GM12878 (cell line): ENCODE measurements around the gene CNTNAP2. TPM values are rescaled to one million over a fixed set of nuclear protein-coding genes. Genes with fewer than 3 reads are reported as not detected.

ENCODE experiments used
- ATAC-seq: fragments of 200-7000 bp; cut with Tn5 transposase; 3 replicates; pipeline ENCODE4 v1.9.1; 2020; ENCODE audit warnings: mild to moderate bottlenecking, moderate library complexity
- BruUV-seq: library from RNA; stranded (reverse); fragments of 400-500 nt; replicated peaks from 2 replicates; lab custom pipeline; 2021; lab: Mats Ljungman, UMichigan
- CTCF ChIA-PET: fragments of 300-600 bp; sonication (Branson Sonifier 250); formaldehyde crosslinking; extraction: SDS; loops from one replicate; lab custom pipeline; 2021; ENCODE audit warnings: inconsistent platforms; lab: Yijun Ruan, JAX
- POLR2A ChIA-PET: fragments of 350-600 bp; formaldehyde crosslinking; extraction: SDS; loops from one replicate; lab custom pipeline; 2021; ENCODE audit warnings: inconsistent platforms; lab: Charles Lee
- RAD21 ChIA-PET: fragments of 300-600 bp; sonication (Branson Sonifier 250); formaldehyde crosslinking; loops from one replicate; lab custom pipeline; 2023; ENCODE audit warnings: antibody characterized with exemption; ENCODE audit not compliant: unreplicated experiment; lab: Charles Lee
- SMC1A ChIA-PET: fragments of 300-600 bp; sonication (Branson Sonifier 250); formaldehyde crosslinking; loops from one replicate; lab custom pipeline; 2023; ENCODE audit not compliant: unreplicated experiment, uncharacterized antibody; lab: Charles Lee
- DNase-seq: peaks from one replicate; pipeline ENCODE4 v3.0.0-alpha.2; 2011; ENCODE audit warnings: low read depth, low spot score
- FAIRE-seq: peaks from 3 replicates; lab custom pipeline; 2011; peaks lifted over from hg19 to GRCh38; lab: Jason Lieb, UNC
- H2AFZ ChIP-seq: 2 replicates; pipeline ENCODE4 v1.6.0; 2011; ENCODE audit warnings: low read depth, low read length, control low read depth; ENCODE audit not compliant: control insufficient read depth
- H3K27ac ChIP-seq: 2 replicates; pipeline ENCODE4 v1.5.1; 2011; ENCODE audit warnings: control low read depth; ENCODE audit not compliant: control insufficient read depth, insufficient read depth
- H3K27me3 ChIP-seq, 2 experiments: replicated peaks in 1 of 2; 2 replicates each; pipeline versions ENCODE4 v1.6.0 to v1.6.1; 2011; ENCODE audit warnings: low read length in 1 of 2; ENCODE audit not compliant: control insufficient read depth in 2 of 2, insufficient read depth in 2 of 2
- H3K36me3 ChIP-seq, 2 experiments: 2 replicates each; pipeline ENCODE4 v1.5.1; 2011; ENCODE audit warnings: low read length in 1 of 2; ENCODE audit not compliant: control insufficient read depth in 2 of 2, insufficient read depth in 2 of 2
- H3K4me1 ChIP-seq: 2 replicates; pipeline ENCODE4 v1.6.1; 2011; ENCODE audit warnings: mild to moderate bottlenecking, low read length, moderate library complexity, mixed read lengths; ENCODE audit not compliant: control insufficient read depth, insufficient read depth
- H3K4me2 ChIP-seq: 2 replicates; pipeline ENCODE4 v1.6.0; 2011; ENCODE audit warnings: control low read depth; ENCODE audit not compliant: control insufficient read depth, insufficient read depth
- H3K4me3 ChIP-seq: fragments of 200-600 bp; sonication (generic); 2 replicates; pipeline ENCODE4 v1.5.1; 2016
- H3K79me2 ChIP-seq: 2 replicates; pipeline ENCODE4 v1.6.0; 2011; ENCODE audit warnings: low read length; ENCODE audit not compliant: control insufficient read depth, insufficient read depth
- H3K9ac ChIP-seq: 2 replicates; pipeline ENCODE4 v1.8.0; 2011; ENCODE audit warnings: low read length, control low read depth, mixed read lengths; ENCODE audit not compliant: control insufficient read depth, insufficient read depth
- H3K9me3 ChIP-seq: replicated peaks from 3 replicates; pipeline ENCODE4 v1.5.1; 2011; ENCODE audit warnings: mild to moderate bottlenecking, low read length; ENCODE audit not compliant: control insufficient read depth, insufficient read depth
- H4K20me1 ChIP-seq: 2 replicates; pipeline ENCODE4 v1.6.0; 2011; ENCODE audit not compliant: control insufficient read depth, insufficient read depth
- ASH2L ChIP-seq: fragments of 300-600, 200-600 bp; sonication (generic); IDR thresholded peaks from 2 replicates; pipeline ENCODE4 v1.6.1; 2017; ENCODE audit warnings: low read depth, mild to moderate bottlenecking, borderline replicate concordance
- ATF7 ChIP-seq: fragments of 450-650 bp; IDR thresholded peaks from 2 replicates; pipeline ENCODE4 v1.6.1; 2016; ENCODE audit warnings: low read depth, mild to moderate bottlenecking
- BACH1 ChIP-seq: fragments of 450-650 bp; IDR thresholded peaks from 2 replicates; pipeline ENCODE4 v1.6.1; 2017; ENCODE audit warnings: mild to moderate bottlenecking, borderline replicate concordance
- CHD1 ChIP-seq: IDR thresholded peaks from 2 replicates; pipeline ENCODE4 v1.6.1; 2012; ENCODE audit warnings: low read depth, low read length, improper control_type of control experiment
- CHD4 ChIP-seq: fragments of 200-600 bp; sonication (generic); IDR thresholded peaks from 2 replicates; pipeline ENCODE4 v1.6.1; 2016; ENCODE audit warnings: mild to moderate bottlenecking
- EZH2 ChIP-seq: IDR thresholded peaks from 2 replicates; pipeline ENCODE4 v1.6.1; 2012; ENCODE audit warnings: low read depth, mild to moderate bottlenecking, control low read depth, inconsistent platforms, low read length, borderline replicate concordance; ENCODE audit not compliant: control insufficient read depth
- HSF1 ChIP-seq: fragments of 150-350 bp; IDR thresholded peaks from 2 replicates; pipeline ENCODE4 v1.6.1; 2014; ENCODE audit warnings: mild to moderate bottlenecking, low read depth, low read length
- IRF5 ChIP-seq: fragments of 450-650 bp; IDR thresholded peaks from 2 replicates; pipeline ENCODE4 v1.6.1; 2017; ENCODE audit warnings: borderline replicate concordance
- JUND ChIP-seq: IDR thresholded peaks from 2 replicates; pipeline ENCODE4 v1.6.1; 2012; ENCODE audit warnings: low read depth, mild to moderate bottlenecking, low read length, improper control_type of control experiment, moderate library complexity
- MLLT1 ChIP-seq: fragments of 450-650 bp; IDR thresholded peaks from 2 replicates; pipeline ENCODE4 v1.6.1; 2016; ENCODE audit warnings: mild to moderate bottlenecking
- NFYB ChIP-seq: IDR thresholded peaks from 2 replicates; pipeline ENCODE4 v1.6.1; 2011; ENCODE audit warnings: low read depth, mild to moderate bottlenecking, low read length, improper control_type of control experiment, moderate library complexity; ENCODE audit not compliant: insufficient read depth
- NR2F1 ChIP-seq: fragments of 450-650 bp; conservative IDR thresholded peaks from 2 replicates; pipeline ENCODE4 v1.6.1; 2017; ENCODE audit warnings: mild to moderate bottlenecking
- POLR2A ChIP-seq: IDR thresholded peaks from 2 replicates; pipeline ENCODE4 v1.6.1; 2011; ENCODE audit warnings: low read depth, mild to moderate bottlenecking, low read length
- POLR2AphosphoS2 ChIP-seq: IDR thresholded peaks from 2 replicates; pipeline ENCODE4 v1.6.1; 2011; ENCODE audit warnings: low read depth, mild to moderate bottlenecking, low read length, improper control_type of control experiment, moderate library complexity
- POLR2AphosphoS5 ChIP-seq: IDR thresholded peaks from 2 replicates; pipeline ENCODE4 v1.6.1; 2011; ENCODE audit warnings: mild to moderate bottlenecking, low read length, inconsistent platforms
- REST ChIP-seq: IDR thresholded peaks from 2 replicates; pipeline ENCODE4 v1.6.1; 2012; ENCODE audit warnings: mild to moderate bottlenecking, low read depth, low read length
- RUNX3 ChIP-seq: IDR thresholded peaks from 2 replicates; pipeline ENCODE4 v1.6.1; 2012; ENCODE audit warnings: low read length, inconsistent platforms
- SUZ12 ChIP-seq: fragments of 200-600 bp; sonication (generic); IDR thresholded peaks from one replicate; pipeline ENCODE4 v1.6.1; 2018; ENCODE audit warnings: antibody characterized with exemption, mild to moderate bottlenecking; ENCODE audit not compliant: unreplicated experiment
- WGBS: methylation state at CpG from one replicate; pipeline ENCODE4 v1.1.6; 2016; ENCODE audit warnings: low lambda C conversion rate; ENCODE audit not compliant: insufficient replicate concordance, insufficient coverage; ENCODE audit errors: missing lambda C conversion rate; 5-methylcytosine and 5-hydroxymethylcytosine counted together
- in situ Hi-C: fragments of 300-500 bp; cut with MboI; formaldehyde crosslinking; loops from 9 replicates; pipeline ENCODE4 v1.14.3; 2018; ENCODE audit warnings: mixed read lengths
- intact Hi-C: fragments of 100-400 bp; cut with micrococcal nuclease; formaldehyde crosslinking; loops from one replicate; pipeline ENCODE4 v1.14.2; 2022; ENCODE audit not compliant: unreplicated experiment
- polyA plus RNA-seq, 11 experiments: library from polyadenylated mRNA; depleted of rRNA in 4 of 11; unstranded in 6 of 11; stranded (reverse) in 5 of 11; fragments of >200 nt; fragmentation: Nextera tagmentation in 4 of 11; fragmentation: Illumina TruSeq in 1 of 11; extraction: Ambion mirVana in 4 of 11; extraction: Trizol in 1 of 11; gene quantifications; 1 replicate in 1 of 11; 2 replicates in 10 of 11; pipeline versions ENCODE4 v1.2.1 to v1.2.3, GENCODE V29; 2011 to 2016; ENCODE audit warnings: inconsistent platforms in 2 of 11, missing spikeins in 2 of 11, low read depth in 1 of 11
- total RNA-seq, 4 experiments: library from RNA; depleted of rRNA in 3 of 4; stranded (reverse); fragments of >200 nt in 3 of 4; fragmentation: Illumina TruSeq in 1 of 4; extraction: Trizol in 1 of 4; gene quantifications; 2 replicates each; pipeline versions ENCODE4 v1.2.1 to v1.2.3, GENCODE V29; 2013 to 2021

The CNTNAP2 gene
- total and polyA plus RNA-seq, 10 of the 15 experiments (the other 5 are each of a cell fraction or from before 2014, with no cell fraction given) = 0.03 to 0.08 (median 0.03) TPM; not detected in 7

GRCh38 chr7:146412781-146413180 lies 296.2 kb downstream of the CNTNAP2 start:
- DNase-seq (no peak), ATAC-seq (no peak), FAIRE-seq (no peak)
- BruUV-seq = no TSS peak
- Histone ChIP-seq H3K9ac (no peak overlapping the region), H3K27ac (no peak overlapping the region), H3K79me2 (no peaks in the 10 kb centered on the region), H3K4me2 (no peak overlapping the region), H3K4me3 (no peak overlapping the region), H3K27me3 (no peaks in the 10 kb centered on the region), H2AFZ (no peak overlapping the region), H4K20me1 (no peaks in the 10 kb centered on the region), H3K9me3 (no peaks in the 10 kb centered on the region), H3K4me1 (no peaks in the 10 kb centered on the region), H3K36me3 (no peaks in the 10 kb centered on the region)
- intact Hi-C loops = no loop called here
- POLR2A ChIA-PET = no interaction called here
- TF ChIP-seq RUNX3 (no peak), SUZ12 (no peak), CHD4 (no peak), POLR2AphosphoS5 (no peak), POLR2A (no peak), IRF5 (no peak), ASH2L (no peak), ATF7 (no peak), NR2F1 (no peak), POLR2AphosphoS2 (no peak), EZH2 (no peak), CHD1 (no peak), BACH1 (no peak), REST (no peak), MLLT1 (no peak), NFYB (no peak), HSF1 (no peak), JUND (no peak)
- RAD21 ChIA-PET = no interaction called here
- in situ Hi-C loops = no loop called here
- SMC1A ChIA-PET = no interaction called here
- CTCF ChIA-PET = no interaction called here
- 1% methylated on average over 3 of the region's 3 CpGs for WGBS
